ENCODE measurements around the gene NR0B1. TPM values are rescaled to one million over a fixed set of nuclear protein-coding genes. Genes with fewer than 3 reads are reported as not detected.
A peak's percentile ranks its signal among the peaks of the same experiment; 100 is the strongest.

NR0B1 gene
- total and polyA plus RNA-seq, 12 donors: not detected

DNA sequence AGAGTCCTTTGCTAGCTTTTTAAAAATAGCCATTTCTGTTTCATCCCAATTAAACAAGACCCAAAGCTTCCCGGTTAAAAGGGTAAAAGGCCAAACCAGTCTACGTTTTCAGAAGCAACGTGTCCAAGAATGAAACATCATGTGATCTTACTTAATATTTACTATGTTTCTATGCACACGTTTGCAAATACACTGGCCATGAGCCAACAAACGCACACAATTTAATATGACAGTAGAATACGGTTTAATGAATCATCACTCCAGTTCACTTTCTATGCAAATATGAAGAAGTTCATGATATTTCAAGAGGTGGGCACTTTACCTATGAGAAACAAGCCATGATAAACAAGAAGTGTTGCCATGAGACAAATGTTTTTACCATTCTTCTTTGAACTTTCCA lies 4.3 kb downstream of the NR0B1 start:
- ATAC-seq: no peak
- no peaks in the 10 kb centered on the region for H3K36me3 ChIP-seq

DNA sequence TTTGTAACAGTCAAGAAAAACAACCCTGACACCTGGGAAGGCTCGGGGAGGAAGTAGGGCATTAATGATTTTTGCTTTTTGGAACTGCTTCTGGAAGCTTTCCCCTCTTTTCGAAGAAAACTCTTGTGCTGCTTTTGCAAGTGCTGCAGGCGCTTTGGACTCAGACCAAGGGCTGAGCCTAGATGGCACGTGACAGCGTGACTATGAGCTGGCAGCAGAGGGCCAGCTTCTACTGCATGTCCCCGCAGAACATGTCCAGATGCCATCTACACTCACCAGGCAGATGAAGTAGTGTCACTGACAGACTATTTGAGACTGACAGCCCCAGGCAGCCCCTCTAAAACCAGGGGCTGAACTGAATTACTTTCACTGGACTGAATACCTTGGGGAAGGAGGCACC lies 6.2 kb downstream of the NR0B1 start:
- Histone ChIP-seq H3K4me1 (no peaks in the 10 kb centered on the region), H3K9me3 (no peaks in the 10 kb centered on the region), H3K27me3 (peaks cover 0 to 31% (median 4%) of the 10 kb centered on the region in 7 donors), H3K4me3 (no peak overlapping the region), H3K27ac (no peak overlapping the region), H3K36me3 (no peaks in the 10 kb centered on the region)
- TF ChIP-seq, protein P1, sequence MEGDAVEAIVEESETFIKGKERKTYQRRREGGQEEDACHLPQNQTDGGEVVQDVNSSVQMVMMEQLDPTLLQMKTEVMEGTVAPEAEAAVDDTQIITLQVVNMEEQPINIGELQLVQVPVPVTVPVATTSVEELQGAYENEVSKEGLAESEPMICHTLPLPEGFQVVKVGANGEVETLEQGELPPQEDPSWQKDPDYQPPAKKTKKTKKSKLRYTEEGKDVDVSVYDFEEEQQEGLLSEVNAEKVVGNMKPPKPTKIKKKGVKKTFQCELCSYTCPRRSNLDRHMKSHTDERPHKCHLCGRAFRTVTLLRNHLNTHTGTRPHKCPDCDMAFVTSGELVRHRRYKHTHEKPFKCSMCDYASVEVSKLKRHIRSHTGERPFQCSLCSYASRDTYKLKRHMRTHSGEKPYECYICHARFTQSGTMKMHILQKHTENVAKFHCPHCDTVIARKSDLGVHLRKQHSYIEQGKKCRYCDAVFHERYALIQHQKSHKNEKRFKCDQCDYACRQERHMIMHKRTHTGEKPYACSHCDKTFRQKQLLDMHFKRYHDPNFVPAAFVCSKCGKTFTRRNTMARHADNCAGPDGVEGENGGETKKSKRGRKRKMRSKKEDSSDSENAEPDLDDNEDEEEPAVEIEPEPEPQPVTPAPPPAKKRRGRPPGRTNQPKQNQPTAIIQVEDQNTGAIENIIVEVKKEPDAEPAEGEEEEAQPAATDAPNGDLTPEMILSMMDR (IDR thresholded peaks at IDR 0.05): no peak
- ATAC-seq: peak in 3 of 8 donors; percentile 33 to 64 (median 51)
- intact Hi-C loops (cut with DNase I): no loop called here
- peak; percentile 3 to 22 for DNase-seq
- 31 to 44% methylated on average over 6 of the region's 6 CpGs for WGBS, 2 donors

More for the DNA sequence above, 4.3 kb downstream of the NR0B1 start:
- DNase-seq: no peak
- peaks cover 0 to 44% (median 7%) of the 10 kb centered on the region in 7 donors for H3K27me3 ChIP-seq
- intact Hi-C loops (cut with DNase I): no loop called here
- TF ChIP-seq, protein P1 (IDR thresholded peaks at IDR 0.05): no peak
- peaks cover 0 to 7% (median 0%) of the 10 kb centered on the region in 9 donors for H3K4me1 ChIP-seq
- H3K27ac ChIP-seq: no peak overlapping the region
- H3K9me3 ChIP-seq: peaks cover 0 to 6% (median 0%) of the 10 kb centered on the region in 11 donors
- no peak overlapping the region for H3K4me3 ChIP-seq
- 67 to 78% methylated on average over 6 of the region's 6 CpGs for WGBS, 2 donors

DNA sequence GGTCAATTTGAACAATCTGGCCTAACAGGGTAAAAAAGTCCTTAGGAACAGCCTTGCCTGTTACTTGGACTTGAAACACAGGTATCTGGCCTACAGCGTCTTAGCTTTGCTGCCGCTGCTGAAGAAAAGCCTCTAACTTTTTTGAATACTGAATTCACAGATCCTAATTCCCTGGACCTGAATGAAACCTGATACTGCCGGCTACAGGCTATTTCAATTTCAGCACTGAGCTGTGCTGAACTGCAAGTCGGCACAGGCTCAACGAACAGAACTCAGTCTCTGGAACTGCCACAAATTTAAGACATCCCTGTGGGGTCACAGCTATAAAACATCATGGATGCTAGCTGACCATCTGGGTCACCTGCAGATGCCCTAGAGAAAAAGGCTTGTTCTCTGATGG lies 7.2 kb downstream of the NR0B1 start:
- no peak for DNase-seq
- TF ChIP-seq, protein P1 (IDR thresholded peaks at IDR 0.05): no peak
- intact Hi-C loops (cut with DNase I): no loop called here
- WGBS, 2 donors: 13 to 17% methylated on average over 5 of the region's 5 CpGs
- ATAC-seq: peak in 2 of 8 donors; percentile 37 to 47
- peaks cover 0 to 21% (median 0%) of the 10 kb centered on the region in 7 donors for H3K27me3 ChIP-seq
- no peak overlapping the region for H3K4me3 ChIP-seq
- no peaks in the 10 kb centered on the region for H3K36me3 ChIP-seq
- H3K4me1 ChIP-seq: no peaks in the 10 kb centered on the region
- H3K9me3 ChIP-seq: no peaks in the 10 kb centered on the region
- H3K27ac ChIP-seq: no peak overlapping the region

DNA sequence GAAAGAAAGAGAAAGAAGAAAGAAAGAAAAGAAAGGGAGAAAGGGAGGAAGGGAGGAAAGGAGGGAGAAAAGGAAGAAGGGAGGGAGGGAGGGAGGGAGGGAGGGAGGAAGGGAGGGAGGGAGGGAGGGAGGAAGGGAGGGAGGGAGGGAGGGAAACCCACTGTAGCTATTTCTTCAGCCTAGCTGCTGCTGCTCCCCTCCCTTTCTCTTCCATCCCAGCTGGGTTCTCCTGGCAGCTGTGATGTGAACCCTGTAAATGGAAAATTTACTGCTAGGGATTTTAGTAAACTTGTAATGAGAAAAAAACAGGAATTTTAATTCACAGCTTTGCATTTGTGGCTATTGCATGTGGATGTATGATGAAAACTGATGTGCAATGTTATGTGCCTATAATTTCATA lies 8.0 kb downstream of the NR0B1 start:
- intact Hi-C loops (cut with DNase I): no loop called here
- DNase-seq (no peak), ATAC-seq (no peak)
- Histone ChIP-seq H3K4me3 (no peak overlapping the region), H3K4me1 (no peaks in the 10 kb centered on the region), H3K27ac (no peak overlapping the region), H3K27me3 (peaks cover 0 to 24% (median 0%) of the 10 kb centered on the region in 7 donors), H3K9me3 (no peaks in the 10 kb centered on the region), H3K36me3 (no peaks in the 10 kb centered on the region)
- TF ChIP-seq, protein P1 (IDR thresholded peaks at IDR 0.05): no peak

All from heart right ventricle (tissue), 16 donors.